Gastroesophageal sphincter (tissue), 3 donors: Measurements from ENCODE around the gene ANXA2R.

Experiments
- CTCF ChIP-seq, 4 experiments: fragments of 200-600 bp in 2 of 4; fragments of 450-650 bp in 2 of 4; sonication (generic) in 1 of 4; IDR thresholded peaks; one replicate each; pipeline ENCODE4 v1.5.1; 2017 to 2019; ENCODE audit warnings: antibody characterized with exemption in 4 of 4, mild to moderate bottlenecking in 2 of 4, moderate library complexity in 2 of 4
- EP300 ChIP-seq: sonication (generic); formaldehyde crosslinking; IDR thresholded peaks from one replicate; pipeline ENCODE4 v1.6.1; 2017; ENCODE audit warnings: antibody characterized with exemption, mild to moderate bottlenecking
- POLR2A ChIP-seq, 2 donors: fragments of 450-650 bp; IDR thresholded peaks; one replicate each; pipeline ENCODE4 v1.6.1; 2017; ENCODE audit warnings: antibody characterized with exemption in 2 of 2, mild to moderate bottlenecking in 2 of 2, moderate library complexity in 1 of 2

DNA sequence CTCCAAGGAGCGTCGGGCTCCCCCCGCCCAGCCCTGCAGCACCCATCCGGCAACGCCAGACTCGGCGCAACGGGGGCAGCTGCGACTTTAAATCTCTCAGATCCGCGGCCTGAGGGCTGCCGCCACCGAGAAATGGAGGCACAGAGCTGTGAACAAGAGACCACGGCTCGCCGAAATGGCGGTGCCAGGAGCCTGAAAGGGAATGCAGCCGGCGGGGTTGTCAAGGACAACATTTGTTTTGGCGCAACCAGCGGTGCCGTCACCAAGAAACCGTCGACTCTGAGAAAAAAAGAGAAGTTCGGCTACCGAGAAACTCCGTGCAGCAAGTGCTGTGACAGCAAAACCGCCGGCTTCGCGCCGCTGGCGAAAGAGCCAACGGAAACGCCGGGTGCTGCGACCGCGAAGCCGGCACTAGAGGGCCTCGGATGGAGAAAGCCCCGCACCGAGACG is 2.1 kb upstream of the ANXA2R start:
- TF ChIP-seq CTCF (IDR thresholded peaks at IDR 0.05) (peak in 2 of 4 experiments; percentile 12 to 30), POLR2A (IDR thresholded peaks at IDR 0.05) (peak in 1 of 2 donors; percentile 22), EP300 (no peak)
